NCI-H2171 treated with DMSO at 0.1 percent for 48 hours (cell line): ENCODE measurements around the gene SNAP47.

ENCODE experiments used
- DNase-seq: peaks from one replicate; lab custom pipeline; 2025; lab: John Stamatoyannopoulos, UW

Gene SNAP47

DNA sequence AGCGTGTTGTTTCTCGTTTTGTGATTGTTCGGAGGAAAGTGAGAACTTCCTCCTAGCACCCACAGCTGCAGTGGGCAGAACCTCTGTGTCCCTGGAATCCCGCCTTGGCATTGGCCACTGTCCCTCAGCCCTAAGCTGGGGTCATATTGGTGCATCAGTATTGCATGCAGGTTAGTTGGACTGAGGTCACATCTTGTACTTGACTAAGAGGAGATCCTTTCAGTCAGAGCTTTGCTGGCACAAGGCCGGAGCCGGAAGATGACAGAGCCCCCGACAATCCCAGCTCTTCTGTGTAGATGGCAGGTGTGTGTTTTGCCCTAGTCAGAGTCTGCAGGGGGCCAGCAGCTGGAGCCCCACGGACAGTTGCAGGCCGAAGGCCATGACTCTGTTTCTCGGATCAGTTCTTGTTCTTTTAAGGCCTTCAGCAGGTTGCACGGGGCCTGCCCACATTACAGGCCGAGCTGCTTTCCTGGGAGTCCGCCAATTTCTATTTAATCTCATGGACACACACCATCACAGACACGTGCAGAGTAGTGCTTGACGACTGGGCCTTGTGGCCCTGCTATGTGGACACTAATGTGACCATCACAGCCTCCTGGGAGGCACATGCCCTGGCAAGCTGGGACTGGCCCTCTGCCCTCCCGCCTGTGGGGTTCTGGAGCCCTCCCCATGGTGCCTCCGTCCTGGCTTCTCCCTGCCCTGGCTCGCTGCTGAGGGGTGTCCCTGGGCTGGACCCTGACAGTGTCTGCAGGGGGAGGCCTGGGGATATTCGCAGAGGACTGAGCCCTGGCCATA lies 14.9 kb downstream of the SNAP47 start:
- DNase-seq = no peak

DNA sequence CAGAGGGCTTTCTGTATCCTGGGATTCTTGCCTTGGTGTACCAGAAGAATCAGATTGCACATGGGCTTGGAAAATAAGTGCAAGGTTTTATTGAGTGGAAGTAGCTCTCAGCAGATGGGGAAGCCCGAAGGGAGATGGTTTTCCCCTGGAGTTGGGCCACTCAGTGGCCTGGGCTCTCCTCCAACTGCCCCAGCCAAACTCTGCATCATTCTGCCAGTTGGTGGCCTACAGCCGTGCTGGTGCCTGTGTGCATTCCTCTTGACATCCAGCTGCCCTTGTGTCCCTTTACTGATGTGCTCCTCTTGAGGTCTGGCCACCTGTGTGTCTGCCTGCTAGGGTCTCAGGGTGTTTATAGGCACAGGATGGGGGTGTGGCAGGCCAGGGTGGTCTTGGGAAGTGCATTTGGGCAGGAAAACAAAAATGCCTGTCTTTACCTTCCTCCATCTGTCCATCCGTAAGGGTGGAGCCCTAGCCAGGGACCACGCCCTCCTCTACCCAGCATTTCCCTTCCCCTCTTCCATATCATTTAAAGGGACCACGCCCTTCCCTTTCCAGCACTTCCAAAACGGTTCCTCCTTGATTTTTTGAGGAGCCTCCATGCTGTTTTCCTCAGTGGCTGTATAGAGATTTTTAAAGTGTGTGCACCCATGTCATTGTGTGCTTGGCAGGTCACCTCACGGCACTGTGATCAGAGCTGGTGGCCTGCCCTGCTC lies 18.9 kb downstream of the SNAP47 start:
- DNase-seq = no peak

DNA sequence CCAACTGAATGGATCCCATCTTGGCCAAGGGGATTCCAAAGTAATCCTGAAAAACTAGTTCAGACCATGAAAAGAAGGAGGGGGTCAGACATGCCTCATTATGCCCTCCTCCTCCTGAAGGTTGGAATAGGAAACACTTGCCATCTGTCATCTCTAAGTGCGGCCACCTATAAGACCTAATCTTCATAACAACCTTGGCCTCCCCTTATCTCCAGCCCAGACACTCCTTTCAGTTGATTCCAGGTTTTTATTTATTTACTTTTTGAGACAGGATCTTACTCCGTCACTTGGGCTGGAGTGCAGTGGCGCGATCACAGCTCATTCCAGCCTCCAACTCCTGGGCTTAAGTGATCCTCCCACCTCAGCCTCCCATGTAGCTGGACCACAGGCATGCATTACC lies 19.7 kb downstream of the SNAP47 start:
- peak; percentile 26 for DNase-seq

DNA sequence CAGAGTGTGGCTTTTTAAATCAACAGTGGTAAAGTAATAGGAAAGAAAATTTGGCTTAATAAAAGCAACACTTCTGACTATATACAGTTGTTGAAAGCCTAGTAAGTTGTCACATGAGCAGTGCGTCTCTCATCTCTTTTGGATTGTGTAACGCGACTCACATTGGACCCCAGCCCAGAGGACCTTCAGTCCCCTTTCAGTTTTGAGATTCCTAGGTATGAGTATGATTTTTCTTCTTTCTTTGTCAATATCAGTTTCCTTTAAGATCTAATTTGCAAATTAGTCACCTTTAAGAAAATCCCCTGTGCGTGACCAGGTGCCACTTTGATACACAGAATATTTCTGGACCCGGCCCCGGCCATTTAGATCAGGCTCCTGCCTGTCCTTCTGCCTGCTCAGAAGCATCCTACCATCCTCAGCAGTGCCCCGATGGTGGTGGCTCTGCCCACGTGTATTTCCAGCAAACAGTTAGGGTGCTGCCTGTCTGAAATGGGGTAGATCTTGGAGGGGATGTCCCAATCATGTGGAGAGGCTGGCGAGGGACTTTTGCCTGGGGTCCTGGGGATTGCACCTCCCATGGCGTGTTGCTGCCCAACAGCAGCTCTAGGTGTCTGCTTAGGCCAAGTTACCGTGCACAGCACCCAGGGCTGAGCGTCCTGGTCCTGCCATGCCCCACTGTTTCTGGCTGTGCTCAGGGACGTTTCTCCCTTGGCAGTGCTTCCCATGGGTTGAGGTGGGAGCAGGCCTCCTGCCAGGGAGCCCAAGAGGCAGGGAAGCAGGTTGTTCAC lies 21.1 kb downstream of the SNAP47 start:
- DNase-seq = no peak

DNA sequence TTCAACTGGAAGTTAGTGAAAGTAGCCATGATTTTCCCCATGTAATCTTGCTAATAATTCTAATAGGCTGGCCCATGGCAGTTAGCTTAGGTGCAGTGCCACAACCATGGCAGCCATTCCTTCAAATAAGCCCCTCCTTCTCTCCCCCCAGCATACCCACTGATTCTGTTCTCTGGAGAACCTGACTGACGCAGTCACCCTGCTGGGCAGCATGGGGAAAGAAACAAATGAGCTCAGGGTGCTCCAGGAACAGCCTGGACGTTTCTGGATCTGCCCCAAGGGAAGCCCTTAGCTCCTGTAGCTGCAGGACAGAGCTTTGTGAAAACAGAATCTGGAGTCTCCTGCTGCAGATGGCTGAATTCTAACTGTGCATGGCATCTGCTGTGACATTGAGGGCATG lies 22.5 kb downstream of the SNAP47 start:
- DNase-seq = no peak

DNA sequence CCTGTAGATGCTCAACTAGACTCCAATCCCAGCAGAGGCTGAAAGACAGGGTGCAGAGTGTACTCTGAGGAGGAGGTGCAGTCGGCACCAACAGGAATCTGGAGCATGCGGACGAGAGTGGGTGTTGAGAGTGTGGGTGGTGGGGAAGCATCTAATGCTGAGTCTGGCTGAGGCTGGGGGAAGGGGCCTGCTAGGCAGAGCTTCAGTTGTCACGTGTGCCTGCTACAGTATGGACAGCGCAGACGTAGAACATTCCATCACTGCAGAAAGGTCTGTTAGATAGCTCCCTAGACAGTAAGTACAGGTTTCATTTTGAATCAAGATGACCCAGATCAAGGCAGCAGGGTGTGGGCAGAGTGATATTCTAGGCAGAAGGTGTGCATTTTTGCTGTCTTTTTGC lies 23.1 kb downstream of the SNAP47 start:
- DNase-seq = no peak

- DNase-seq = peak; percentile 96
Observed at GRCh38 chr1:227759341-227760300, 24.4 kb downstream of the SNAP47 start.

GRCh38 chr1:227760377-227760776 lies 25.1 kb downstream of the SNAP47 start:
- no peak for DNase-seq

DNA sequence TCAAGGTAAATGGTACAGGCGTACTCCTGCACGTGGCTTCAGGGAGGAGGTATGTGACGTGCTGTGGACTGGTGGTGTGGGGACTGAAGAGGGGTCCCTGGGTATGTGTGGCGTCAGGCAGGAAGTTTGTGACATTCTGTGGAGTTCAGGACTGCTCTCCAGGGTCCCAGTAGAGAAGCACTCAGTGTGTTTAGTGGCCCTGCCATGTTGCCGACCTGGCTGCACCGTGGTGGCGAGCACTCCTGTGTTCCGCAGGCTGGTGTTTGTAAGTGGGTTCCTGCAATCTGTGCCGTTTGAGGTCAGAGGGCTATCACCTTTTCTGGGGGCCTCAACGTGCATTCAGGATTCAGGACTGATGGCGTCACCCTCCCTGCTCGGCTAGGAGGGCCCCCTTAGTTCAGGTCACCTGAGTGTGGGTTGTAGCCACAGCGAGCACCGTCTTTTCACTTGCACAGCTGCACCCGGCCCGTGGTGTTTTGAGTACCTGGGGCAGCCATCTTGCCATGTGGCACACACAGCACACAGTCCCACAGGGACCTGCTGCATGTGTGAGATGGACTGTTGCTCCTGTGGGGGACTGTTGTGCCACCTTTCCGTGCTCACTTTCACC lies 26.5 kb downstream of the SNAP47 start:
- no peak for DNase-seq

DNA sequence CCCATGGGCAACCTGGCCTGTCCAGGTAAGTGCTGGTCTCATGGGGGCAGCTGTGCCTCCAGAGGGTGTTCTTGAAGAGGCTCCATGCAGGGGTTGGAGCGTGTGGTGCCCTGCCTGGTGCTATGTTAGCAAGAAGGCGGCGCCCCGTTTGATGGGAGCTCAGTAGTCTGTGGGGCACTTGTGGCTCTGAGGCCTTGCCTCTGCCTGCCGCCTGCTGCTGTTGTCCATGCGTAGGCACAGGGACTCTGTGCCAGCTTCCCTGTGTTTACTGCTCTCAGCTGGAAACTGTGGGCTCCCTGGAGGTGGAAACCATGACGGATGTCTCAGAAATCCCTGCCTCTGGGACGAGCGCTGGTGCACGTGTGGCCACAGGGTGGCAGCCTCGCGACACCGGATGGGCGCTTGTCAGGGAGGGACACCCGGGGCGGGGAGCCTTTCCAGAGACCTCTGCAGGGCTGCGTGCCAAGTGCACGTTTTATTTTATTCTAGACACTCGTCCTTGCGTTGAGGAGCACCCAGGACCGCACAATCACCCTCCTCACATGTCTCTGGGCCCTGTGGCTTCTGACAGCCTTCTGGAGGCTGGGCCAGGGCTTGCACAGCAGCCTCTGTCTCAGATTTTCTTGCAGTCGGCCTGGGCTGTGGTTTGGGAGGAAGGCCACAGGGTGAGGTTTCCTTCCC lies 27.1 kb downstream of the SNAP47 start:
- peak; percentile 83 for DNase-seq

DNA sequence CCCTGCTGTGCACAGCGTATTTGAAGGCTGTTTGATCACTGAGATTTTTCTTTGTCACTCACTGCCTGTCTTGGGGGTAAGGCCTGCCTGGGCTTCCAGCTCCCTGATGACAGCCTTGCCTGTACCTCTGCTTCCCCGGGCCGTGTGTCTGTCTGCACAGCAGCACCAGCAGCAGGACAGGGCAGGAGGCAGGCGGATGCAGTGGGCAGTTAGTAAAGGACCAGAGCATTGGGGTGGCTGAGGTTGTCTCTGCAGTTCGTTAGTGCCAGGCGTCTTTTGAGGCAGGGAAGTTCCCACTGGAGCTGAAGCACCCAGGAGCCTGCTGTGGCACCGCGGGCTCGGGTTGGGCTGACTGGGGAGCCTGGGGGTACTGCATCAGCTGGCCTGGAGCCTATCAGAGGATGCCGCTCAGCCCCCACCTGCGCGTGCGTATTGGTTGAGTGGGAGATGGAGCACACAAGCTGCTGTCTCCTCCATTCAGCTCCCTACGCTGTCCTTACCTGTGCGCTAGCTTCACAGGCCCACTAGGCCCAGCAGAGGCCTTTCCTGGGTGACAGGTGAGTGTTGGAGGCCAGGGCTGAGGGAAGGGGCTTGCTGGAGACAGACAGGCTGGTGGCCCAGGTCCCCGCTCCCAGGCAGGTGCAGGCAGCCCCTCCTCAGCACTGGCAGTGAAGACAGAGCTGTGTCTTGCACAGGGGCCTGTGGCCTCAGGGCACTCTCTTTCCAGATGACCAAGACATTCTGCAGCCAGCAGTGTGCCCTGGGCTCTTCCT lies 28.2 kb downstream of the SNAP47 start:
- DNase-seq = no peak

GRCh38 chr1:227764019-227764391 lies 28.8 kb downstream of the SNAP47 start:
- DNase-seq = no peak

GRCh38 chr1:227765261-227766014 lies 30.2 kb downstream of the SNAP47 start:
- DNase-seq = no peak

- peak; percentile 96 for DNase-seq
Observed at GRCh38 chr1:227766015-227766634, 30.9 kb downstream of the SNAP47 start.

DNA sequence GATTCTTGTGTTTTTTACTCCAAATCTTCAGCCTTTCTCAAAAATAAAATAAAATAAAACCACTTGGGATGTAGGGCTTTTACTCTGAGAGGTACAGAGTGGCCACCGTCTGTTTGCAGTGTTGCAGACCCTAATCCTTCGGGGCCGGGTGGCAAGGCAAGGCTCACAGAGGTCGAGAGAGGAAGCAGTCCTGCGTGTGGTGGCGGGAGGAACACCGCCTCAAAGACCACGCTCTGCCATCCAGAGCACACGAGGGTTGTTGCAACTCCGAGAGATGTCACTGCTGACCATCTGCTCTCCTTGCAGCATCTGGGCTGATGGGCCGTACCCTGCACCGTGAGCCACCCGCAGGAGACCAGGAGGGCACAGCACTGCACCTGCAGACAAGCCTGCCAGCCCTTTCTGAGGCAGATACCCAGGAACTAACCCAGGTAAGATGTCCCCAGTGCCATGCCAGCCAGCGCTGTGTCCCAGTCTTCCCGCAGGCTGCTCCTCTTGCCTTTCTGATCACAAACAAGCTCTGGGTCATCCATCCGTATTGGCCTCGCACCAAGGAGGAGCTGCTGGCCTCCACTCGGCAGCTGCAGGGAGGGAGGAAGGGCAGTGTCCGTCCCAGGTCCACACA lies 31.5 kb downstream of the SNAP47 start:
- peak; percentile 48 for DNase-seq

DNA sequence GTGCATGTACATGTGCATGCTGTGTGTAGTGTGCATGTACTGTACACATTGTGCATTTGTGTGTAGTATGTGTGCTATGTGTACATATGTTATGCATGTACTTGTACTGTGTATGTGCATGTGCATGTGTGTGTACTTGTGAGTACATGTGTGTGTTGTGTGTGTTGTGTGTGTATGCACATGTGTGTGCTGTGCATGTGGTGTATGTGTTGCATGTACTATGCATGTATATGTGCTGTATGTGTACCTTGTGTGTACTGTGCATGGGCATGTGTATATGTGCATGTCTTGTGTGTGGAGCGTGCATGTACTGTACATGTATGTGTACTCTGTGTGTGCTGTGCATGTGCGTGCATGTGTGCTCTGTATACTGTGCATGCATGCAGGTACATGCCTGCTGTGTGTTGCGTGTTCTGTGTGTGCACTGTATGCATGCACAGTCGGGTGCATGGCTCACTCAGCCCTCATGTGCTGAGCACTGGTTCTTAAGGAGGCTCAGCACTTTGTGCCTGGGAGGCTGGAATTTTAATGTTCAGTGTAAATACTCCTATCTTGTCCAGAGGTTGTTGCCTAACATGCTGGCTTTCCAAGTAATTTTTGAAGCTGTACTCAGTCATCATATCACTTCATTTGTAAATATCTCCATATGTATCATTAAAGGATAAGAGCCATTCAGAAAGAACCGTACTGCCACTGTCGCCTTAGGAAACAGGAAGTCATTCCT lies 32.3 kb downstream of the SNAP47 start:
- no peak for DNase-seq

DNA sequence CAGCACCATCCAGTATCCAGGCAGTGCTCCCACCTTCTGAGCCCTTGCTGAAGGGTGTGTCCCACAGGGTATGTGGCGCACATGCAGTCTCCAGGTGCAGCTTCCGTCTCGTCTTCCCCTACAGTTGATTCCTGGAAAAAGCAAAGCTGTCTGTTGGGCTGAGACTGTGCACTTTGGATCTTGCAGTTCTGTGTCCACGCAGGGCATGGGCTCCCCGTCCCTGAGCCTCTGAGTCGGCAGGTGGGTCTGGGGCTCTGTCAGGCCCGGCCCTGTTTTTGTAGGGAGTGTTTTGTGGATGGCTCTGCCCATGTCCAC lies 32.8 kb downstream of the SNAP47 start:
- DNase-seq = no peak

- DNase-seq = no peak
Observed at GRCh38 chr1:227768640-227769039, 33.4 kb downstream of the SNAP47 start.
